Memory B cell (primary cell): ENCODE results near the gene TSPAN15.
"Not testable (repeated sequence)": the region's sequence is repeated elsewhere in the genome, so short reads cannot be mapped to it uniquely, and the experiment has no call there.

ENCODE experiments used
- ATAC-seq: fragments of 150-1000 bp; cut with Tn5 transposase; 2 replicates; pipeline ENCODE4 v1.10.0; 2021; ENCODE audit warnings: low read depth, mild to moderate bottlenecking, moderate library complexity
- DNase-seq, 2 donors: peaks; one replicate each; pipeline ENCODE4 v3.0.0; 2022; ENCODE audit warnings: low spot score in 2 of 2
- H3K27ac Mint-ChIP-seq: one replicate; pipeline ENCODE4 v1.8.0; 2022; ENCODE audit warnings: mild to moderate bottlenecking, moderate library complexity, mixed read lengths
- H3K27me3 Mint-ChIP-seq: one replicate; pipeline ENCODE4 v1.8.0; 2022; ENCODE audit warnings: mixed read lengths
- H3K36me3 Mint-ChIP-seq: one replicate; pipeline ENCODE4 v1.8.0; 2022; ENCODE audit warnings: mild to moderate bottlenecking, mixed read lengths
- H3K4me1 Mint-ChIP-seq: one replicate; pipeline ENCODE4 v1.8.0; 2022; ENCODE audit warnings: mixed read lengths
- H3K4me3 Mint-ChIP-seq: one replicate; pipeline ENCODE4 v1.8.0; 2022; ENCODE audit warnings: mild to moderate bottlenecking, moderate library complexity, mixed read lengths
- H3K9me3 Mint-ChIP-seq: one replicate; pipeline ENCODE4 v1.8.0; 2022; ENCODE audit warnings: mixed read lengths

TSPAN15 gene

DNA sequence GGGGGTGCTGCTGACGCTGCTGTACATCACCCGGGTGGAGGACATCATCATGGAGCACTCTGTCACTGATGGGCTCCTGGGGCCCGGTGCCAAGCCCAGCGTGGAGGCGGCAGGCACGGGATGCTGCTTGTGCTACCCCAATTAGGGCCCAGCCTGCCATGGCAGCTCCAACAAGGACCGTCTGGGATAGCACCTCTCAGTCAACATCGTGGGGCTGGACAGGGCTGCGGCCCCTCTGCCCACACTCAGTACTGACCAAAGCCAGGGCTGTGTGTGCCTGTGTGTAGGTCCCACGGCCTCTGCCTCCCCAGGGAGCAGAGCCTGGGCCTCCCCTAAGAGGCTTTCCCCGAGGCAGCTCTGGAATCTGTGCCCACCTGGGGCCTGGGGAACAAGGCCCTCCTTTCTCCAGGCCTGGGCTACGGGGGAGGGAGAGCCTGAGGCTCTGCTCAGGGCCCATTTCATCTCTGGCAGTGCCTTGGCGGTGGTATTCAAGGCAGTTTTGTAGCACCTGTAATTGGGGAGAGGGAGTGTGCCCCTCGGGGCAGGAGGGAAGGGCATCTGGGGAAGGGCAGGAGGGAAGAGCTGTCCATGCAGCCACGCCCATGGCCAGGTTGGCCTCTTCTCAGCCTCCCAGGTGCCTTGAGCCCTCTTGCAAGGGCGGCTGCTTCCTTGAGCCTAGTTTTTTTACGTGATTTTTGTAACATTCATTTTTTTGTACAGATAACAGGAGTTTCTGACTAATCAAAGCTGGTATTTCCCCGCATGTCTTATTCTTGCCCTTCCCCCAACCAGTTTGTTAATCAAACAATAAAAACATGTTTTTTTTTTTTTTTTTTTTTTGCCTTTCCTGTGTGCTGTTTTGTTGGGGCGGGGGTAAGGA is 55.8 kb downstream of the TSPAN15 start:
- Mint-ChIP-seq H3K27ac (peak overlapping the region; percentile 67), H3K4me1 (peaks cover 6% of the 10 kb centered on the region), H3K9me3 (no peaks in the 10 kb centered on the region), H3K36me3 (no peaks in the 10 kb centered on the region), H3K4me3 (peak overlapping the region; percentile 78), H3K27me3 (peaks cover 7% of the 10 kb centered on the region)
- no peak for DNase-seq
- no peak for ATAC-seq

DNA sequence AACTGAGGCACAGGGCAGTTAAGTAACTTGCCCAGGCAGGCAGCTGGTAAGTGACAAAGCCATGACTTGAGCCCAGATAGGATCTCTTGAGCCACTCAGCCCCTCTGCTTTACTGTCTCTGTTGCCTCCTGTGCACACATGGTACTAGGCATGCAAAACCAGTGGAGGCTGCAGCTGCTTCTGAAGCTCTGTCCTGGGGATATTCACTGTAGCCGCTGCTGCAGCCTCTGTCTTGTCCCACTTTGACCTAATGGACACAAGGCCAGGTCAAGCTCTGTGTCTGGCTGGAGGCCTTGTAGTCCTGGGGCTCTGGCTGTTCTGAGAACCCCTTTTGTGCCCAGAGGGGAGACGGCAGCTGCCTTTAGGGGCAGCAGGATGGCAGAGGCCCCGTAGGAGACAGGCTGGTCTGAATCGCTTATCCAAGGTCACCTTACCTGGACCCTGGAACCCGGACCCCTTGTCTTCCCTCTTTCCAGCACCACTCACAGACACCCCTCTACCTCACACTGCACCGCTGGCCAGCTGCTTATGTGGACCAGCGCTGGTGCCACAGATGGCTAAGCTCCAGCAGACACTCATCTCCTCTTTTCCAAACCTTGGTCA is 57.6 kb downstream of the TSPAN15 start:
- H3K36me3 Mint-ChIP-seq = no peaks in the 10 kb centered on the region
- DNase-seq = no peak
- no peak overlapping the region for H3K4me3 Mint-ChIP-seq
- peaks cover 9% of the 10 kb centered on the region for H3K27me3 Mint-ChIP-seq
- ATAC-seq = no peak
- H3K27ac Mint-ChIP-seq = no peak overlapping the region
- H3K9me3 Mint-ChIP-seq = no peaks in the 10 kb centered on the region
- peaks cover 6% of the 10 kb centered on the region for H3K4me1 Mint-ChIP-seq

DNA sequence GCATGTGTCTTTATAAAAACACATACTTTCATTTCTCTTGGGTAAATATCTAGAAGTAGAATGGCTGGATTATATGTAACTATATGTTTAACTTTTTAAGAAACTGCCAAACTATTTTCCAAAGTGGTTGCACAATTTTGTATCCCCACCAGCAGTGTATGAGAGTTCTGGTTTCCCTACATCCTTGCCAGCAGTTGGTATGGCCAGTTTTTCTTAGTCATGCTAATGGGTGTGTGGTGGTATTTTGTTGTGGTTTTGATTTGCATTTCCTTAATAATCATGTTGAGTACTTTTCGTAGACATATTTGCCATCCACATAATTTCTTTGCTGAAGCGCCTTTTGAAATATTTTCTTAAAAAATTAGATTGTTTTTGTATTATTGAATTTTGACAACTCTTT is 61.6 kb downstream of the TSPAN15 start:
- DNase-seq (no peak), ATAC-seq (no peak)
- H3K36me3 Mint-ChIP-seq = no peaks in the 10 kb centered on the region
- no peak overlapping the region for H3K4me3 Mint-ChIP-seq
- H3K27me3 Mint-ChIP-seq = peaks cover 14% of the 10 kb centered on the region
- H3K4me1 Mint-ChIP-seq = peaks cover under 1% of the 10 kb centered on the region
- H3K9me3 Mint-ChIP-seq = no peaks in the 10 kb centered on the region
- no peak overlapping the region for H3K27ac Mint-ChIP-seq

DNA sequence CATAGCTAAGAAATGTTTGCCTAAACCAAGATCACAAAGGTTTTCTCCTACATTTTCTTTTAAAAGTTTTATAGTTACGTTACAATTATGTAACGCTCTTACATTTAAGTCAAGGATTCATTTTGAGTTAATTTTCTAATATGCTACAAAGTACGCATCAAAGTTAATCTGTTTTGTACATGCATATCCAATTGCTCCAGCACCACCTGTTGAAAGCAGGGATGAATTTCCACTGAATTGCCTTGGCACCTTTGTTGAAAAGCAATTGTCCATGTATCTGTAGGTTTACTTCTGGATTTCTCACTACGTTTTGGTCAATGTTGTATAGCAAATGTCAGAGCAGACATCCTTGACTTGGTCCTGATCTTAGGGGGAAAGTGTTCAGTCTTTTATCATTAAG is 62.4 kb downstream of the TSPAN15 start:
- Mint-ChIP-seq H3K27me3 (peaks cover 16% of the 10 kb centered on the region), H3K4me1 (no peaks in the 10 kb centered on the region), H3K27ac (no peak overlapping the region), H3K4me3 (no peak overlapping the region), H3K9me3 (no peaks in the 10 kb centered on the region), H3K36me3 (no peaks in the 10 kb centered on the region)
- no peak for ATAC-seq
- DNase-seq = no peak

DNA sequence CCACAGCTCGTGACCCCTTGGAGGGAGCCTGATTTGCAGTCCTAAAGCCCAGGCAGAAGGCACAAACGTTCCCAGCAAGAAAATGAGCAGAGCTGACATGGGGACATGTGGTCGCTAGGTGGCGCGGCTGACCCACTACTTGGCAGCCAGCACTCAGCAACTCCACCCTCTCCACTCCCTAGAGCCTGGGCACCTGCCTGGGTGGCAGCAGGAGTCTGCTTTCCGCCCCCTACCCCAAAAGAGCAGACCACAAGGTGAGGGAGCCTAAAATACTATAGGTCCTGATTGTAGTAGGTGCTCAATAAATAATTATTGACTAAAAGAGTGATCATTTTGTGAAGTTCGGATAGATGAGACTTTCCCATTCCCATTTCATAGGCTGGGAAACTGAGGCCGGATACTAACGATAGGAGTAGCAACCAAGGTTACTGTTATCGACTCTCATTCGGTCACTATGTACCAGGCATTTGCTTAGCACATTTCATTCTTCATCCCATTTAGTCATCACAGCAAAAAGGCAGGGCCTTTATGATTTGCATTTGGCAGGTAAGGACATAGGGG is 64.5 kb downstream of the TSPAN15 start:
- DNase-seq = peak; percentile 58 to 65
- ATAC-seq = peak; percentile 87
- H3K4me3 Mint-ChIP-seq = no peak overlapping the region
- no peak overlapping the region for H3K27ac Mint-ChIP-seq
- peaks cover 15% of the 10 kb centered on the region for H3K27me3 Mint-ChIP-seq
- H3K36me3 Mint-ChIP-seq = no peaks in the 10 kb centered on the region
- H3K4me1 Mint-ChIP-seq = no peaks in the 10 kb centered on the region
- H3K9me3 Mint-ChIP-seq = no peaks in the 10 kb centered on the region

DNA sequence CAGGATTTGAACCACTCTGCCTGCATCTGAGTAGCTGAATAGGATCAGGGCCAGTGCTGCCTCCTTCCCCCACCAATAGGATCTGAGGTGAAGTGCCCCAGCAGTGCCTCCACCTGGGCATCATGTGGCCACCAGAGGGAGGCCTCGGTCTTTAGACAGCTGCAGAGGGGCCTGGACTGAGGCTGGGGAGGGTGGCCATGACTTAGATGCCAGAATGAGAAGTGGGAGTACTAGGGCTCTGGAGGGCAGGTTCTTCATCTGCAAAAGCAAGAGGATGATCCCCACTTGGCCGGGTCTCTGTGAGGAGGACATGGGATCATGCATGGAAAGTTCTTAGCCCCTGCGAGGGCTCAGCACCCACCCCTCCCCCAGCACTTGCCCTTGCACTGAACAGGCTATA is 65.1 kb downstream of the TSPAN15 start:
- peaks cover 15% of the 10 kb centered on the region for H3K27me3 Mint-ChIP-seq
- H3K4me1 Mint-ChIP-seq = no peaks in the 10 kb centered on the region
- no peak overlapping the region for H3K4me3 Mint-ChIP-seq
- no peak overlapping the region for H3K27ac Mint-ChIP-seq
- no peaks in the 10 kb centered on the region for H3K36me3 Mint-ChIP-seq
- H3K9me3 Mint-ChIP-seq = no peaks in the 10 kb centered on the region
- ATAC-seq = peak; percentile 60
- DNase-seq = no peak

DNA sequence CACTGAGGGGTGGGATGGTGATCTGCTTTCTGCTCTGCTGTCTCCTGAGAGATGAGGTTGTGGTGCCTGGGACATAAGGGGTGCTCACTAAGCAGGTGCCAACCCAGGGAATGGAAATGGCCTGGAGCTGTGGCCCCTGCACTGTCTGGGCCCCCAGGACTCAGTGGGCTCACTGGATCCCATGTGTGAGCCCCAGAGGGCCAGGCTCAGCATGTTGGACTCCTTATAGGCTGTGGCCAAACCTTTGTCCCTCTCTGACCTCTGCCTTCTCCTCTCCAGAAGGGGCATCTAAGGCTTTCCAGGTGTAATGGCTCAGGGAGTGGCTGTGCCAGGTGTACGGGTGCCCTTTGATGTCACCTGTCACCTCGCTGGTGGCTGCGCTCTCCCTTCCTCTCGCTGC is 65.5 kb downstream of the TSPAN15 start:
- H3K36me3 Mint-ChIP-seq = no peaks in the 10 kb centered on the region

DNA sequence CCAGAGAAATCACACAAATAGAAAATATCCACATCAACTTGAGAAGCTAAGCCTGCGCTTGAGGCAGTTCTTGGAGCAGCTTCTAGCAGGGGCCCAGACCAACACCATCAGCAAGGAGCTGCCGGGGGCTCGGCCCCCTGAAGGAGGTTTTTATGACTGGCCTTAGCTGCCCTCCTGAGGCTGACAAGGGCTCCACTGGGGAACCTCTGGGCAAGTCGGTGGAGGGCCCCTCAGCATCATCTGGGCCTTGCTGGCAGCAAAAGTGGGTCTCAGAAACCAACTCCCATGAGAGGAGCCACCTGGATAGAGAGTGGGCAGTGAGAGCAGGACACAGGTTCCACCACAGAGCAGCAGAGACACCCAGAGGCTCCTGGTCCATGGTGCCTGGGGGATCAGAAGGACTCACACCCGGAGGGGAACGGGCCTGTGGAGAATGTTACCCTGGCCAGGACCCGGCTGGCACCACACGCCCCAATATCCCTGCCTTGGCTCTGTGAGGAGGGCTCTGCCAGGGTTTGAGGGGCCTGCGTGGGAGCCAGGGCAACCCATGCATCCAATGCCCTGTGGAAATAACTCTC is 66.1 kb downstream of the TSPAN15 start:
- no peak for ATAC-seq

More for the DNA sequence above, 65.5 kb downstream of the TSPAN15 start:
- H3K27ac Mint-ChIP-seq = no peak overlapping the region
- no peaks in the 10 kb centered on the region for H3K9me3 Mint-ChIP-seq
- ATAC-seq = no peak
- DNase-seq = no peak
- peaks cover 15% of the 10 kb centered on the region for H3K27me3 Mint-ChIP-seq
- no peak overlapping the region for H3K4me3 Mint-ChIP-seq
- H3K4me1 Mint-ChIP-seq = no peaks in the 10 kb centered on the region

DNA sequence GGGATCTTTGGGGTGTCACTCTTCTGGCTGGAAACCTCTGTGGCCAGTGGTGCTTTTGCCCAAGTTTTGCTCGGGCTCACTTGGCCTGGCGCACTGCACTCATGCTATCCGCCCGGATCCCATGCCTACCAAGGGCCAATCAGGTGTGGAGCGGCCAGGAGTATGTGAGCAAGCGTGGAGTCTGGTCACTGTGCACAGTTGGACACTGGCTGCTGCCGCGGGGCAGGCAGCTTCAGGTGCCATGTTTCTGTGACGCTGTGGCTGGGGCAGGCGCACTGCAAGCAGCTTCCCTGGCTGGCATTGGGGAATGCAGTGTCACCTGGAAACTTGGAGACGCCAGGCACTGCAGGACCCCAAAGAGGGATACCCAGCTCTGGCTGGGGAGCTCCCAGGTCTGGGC is 76.7 kb downstream of the TSPAN15 start:
- H3K27me3 Mint-ChIP-seq = peaks cover 8% of the 10 kb centered on the region
- H3K27ac Mint-ChIP-seq = no peak overlapping the region
- no peak overlapping the region for H3K4me3 Mint-ChIP-seq
- ATAC-seq (no peak), DNase-seq (no peak)
- no peaks in the 10 kb centered on the region for H3K4me1 Mint-ChIP-seq
- no peaks in the 10 kb centered on the region for H3K36me3 Mint-ChIP-seq
- H3K9me3 Mint-ChIP-seq = no peaks in the 10 kb centered on the region

More for the DNA sequence above, 66.1 kb downstream of the TSPAN15 start:
- Mint-ChIP-seq H3K4me1 (no peaks in the 10 kb centered on the region), H3K9me3 (no peaks in the 10 kb centered on the region), H3K27me3 (peaks cover 15% of the 10 kb centered on the region), H3K36me3 (no peaks in the 10 kb centered on the region), H3K27ac (no peak overlapping the region), H3K4me3 (no peak overlapping the region)
- no peak for DNase-seq

DNA sequence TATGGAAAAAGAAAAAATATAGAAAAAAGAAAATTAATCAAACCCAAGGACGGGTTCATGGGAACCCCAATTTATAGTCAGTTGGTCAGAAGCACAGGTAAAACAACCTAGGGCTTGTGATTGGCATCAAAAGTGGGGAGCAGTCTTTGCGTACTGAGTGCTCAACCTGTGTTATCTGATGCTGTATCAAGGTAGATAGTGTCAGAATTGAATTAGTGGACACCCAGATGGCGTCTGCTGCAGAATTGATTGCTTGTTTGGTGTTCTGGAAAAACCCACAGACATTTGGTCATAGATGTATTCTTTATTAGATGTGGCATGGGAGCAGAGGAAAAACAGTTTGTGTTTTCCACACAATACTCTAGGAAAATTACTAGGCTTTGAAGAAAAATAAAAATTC is 82.4 kb downstream of the TSPAN15 start:
- DNase-seq (no peak), ATAC-seq (no peak)
- H3K36me3 Mint-ChIP-seq = no peaks in the 10 kb centered on the region
- H3K27ac Mint-ChIP-seq = no peak overlapping the region
- no peak overlapping the region for H3K4me3 Mint-ChIP-seq
- H3K9me3 Mint-ChIP-seq = peaks cover 6% of the 10 kb centered on the region
- H3K4me1 Mint-ChIP-seq = no peaks in the 10 kb centered on the region
- H3K27me3 Mint-ChIP-seq = peaks cover 11% of the 10 kb centered on the region

DNA sequence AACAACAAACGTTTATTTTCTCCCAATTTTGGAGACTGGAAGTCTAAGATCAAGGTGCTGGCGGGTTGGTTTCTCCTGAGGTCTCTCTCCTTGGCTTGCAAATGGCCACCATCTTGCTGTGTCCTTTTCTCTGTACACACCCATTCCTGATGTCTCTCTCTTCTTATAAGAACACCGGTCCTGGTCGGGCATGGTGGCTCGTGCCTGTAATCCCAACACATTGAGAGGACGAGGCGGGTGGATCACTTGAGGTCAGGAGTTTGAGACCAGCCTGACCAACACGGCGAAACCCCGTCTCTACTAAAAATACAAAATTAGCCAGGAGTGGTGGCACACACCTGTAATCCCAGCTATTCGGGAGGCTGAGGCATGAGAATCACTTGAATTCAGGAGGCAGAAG is 85.3 kb downstream of the TSPAN15 start:
- Mint-ChIP-seq H3K27me3 (peaks cover 12% of the 10 kb centered on the region), H3K9me3 (peaks cover 18% of the 10 kb centered on the region)
- not testable (repeated sequence) for DNase-seq, H3K27ac Mint-ChIP-seq, H3K36me3 Mint-ChIP-seq, H3K4me1 Mint-ChIP-seq, H3K4me3 Mint-ChIP-seq, ATAC-seq

DNA sequence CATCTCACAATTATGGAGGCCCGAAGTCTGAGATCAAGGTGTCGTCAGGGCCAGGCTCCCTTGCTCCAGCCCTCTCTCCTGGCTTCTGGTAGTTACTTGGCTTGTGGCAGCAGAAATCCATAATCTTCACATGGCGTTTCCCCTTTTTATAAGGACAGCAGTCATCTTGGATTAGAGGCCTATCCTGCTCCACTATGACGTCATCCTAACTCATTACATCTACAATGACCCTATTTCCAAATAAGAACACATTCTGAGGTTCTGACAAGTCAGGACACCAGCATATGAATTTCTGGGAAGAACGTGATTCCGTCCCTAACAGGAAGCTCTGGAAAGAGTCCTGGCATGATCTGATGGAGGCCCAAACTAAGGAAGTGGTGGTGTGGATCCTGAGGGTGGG is 86.2 kb downstream of the TSPAN15 start:
- no peak for ATAC-seq
- H3K4me3 Mint-ChIP-seq = no peak overlapping the region
- H3K27me3 Mint-ChIP-seq = peaks cover 8% of the 10 kb centered on the region
- peaks cover 18% of the 10 kb centered on the region for H3K9me3 Mint-ChIP-seq
- no peaks in the 10 kb centered on the region for H3K4me1 Mint-ChIP-seq
- no peak for DNase-seq
- no peak overlapping the region for H3K27ac Mint-ChIP-seq
- peaks cover 8% of the 10 kb centered on the region for H3K36me3 Mint-ChIP-seq

DNA sequence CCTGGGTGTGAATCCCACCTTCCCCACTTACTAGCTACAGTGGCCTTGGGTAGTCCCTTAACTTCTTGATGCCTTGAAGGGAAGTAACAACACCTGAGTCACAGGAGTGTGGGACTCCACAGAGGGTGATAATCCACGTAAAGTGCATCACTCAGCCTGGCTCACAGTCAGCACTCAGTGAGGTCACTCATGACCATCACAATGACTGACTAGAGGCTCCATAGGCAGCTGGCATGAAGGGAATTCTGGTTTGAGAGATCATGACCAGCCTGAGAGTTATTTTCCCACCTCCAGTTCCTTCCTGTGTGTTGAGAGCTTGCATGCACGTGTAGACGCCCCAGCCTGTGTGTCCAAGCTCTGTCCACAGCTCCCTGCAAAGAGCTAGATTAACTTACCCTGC is 87.2 kb downstream of the TSPAN15 start:
- no peaks in the 10 kb centered on the region for H3K4me1 Mint-ChIP-seq
- H3K36me3 Mint-ChIP-seq = peaks cover 8% of the 10 kb centered on the region
- ATAC-seq (no peak), DNase-seq (no peak)
- H3K27me3 Mint-ChIP-seq = peaks cover 8% of the 10 kb centered on the region
- H3K27ac Mint-ChIP-seq = no peak overlapping the region
- H3K9me3 Mint-ChIP-seq = peaks cover 17% of the 10 kb centered on the region
- no peak overlapping the region for H3K4me3 Mint-ChIP-seq

DNA sequence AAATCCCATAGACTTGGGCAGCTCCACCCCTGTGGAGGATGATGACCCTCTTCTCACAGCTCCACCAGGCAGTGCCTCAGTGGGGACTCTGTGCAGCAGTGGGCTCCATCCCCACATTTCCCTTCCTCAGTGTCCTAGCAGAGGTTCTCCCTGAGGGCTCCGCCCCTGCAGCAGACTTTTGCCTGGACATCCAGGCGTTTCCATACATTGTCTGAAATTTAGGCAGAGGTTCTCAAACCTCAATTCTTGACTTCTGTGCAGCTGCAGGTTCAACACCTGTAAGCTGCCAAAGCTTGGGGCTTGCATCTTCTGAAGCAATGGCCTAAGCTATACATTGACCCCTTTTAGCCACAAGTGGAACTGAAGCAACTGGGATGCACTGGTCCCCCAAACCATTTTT is 90.2 kb downstream of the TSPAN15 start:
- Mint-ChIP-seq H3K4me3 (no peak overlapping the region), H3K36me3 (peaks cover 10% of the 10 kb centered on the region), H3K27ac (no peak overlapping the region), H3K9me3 (peaks cover 14% of the 10 kb centered on the region), H3K27me3 (peaks cover 14% of the 10 kb centered on the region), H3K4me1 (no peaks in the 10 kb centered on the region)
- no peak for DNase-seq
- ATAC-seq = no peak
